Measurements from ENCODE around the gene HINT2.

HINT2 gene

GRCh38 chr9:35774907-35775635 lies 39.8 kb downstream of the HINT2 start:
- DNase-seq (ENCODE audit: low read depth), result no peak

- no peak for DNase-seq (ENCODE audit: low read depth)
These were observed 42.9 kb downstream of the HINT2 start for GRCh38 chr9:35771943-35772342.

- DNase-seq (ENCODE audit: low read depth), result no peak
These were observed 43.3 kb downstream of the HINT2 start for GRCh38 chr9:35771534-35771933.

GRCh38 chr9:35771075-35771433 lies 43.8 kb downstream of the HINT2 start:
- DNase-seq (ENCODE audit: low read depth), result no peak

GRCh38 chr9:35769763-35770162 lies 45.1 kb downstream of the HINT2 start:
- DNase-seq (ENCODE audit: low read depth), result no peak

- no peak for DNase-seq (ENCODE audit: low read depth)
These were observed 47.4 kb downstream of the HINT2 start for GRCh38 chr9:35767458-35767857.

- no peak for DNase-seq (ENCODE audit: low read depth)
These were observed 47.8 kb downstream of the HINT2 start for GRCh38 chr9:35766997-35767396.

GRCh38 chr9:35763803-35764202 lies 51.0 kb downstream of the HINT2 start:
- no peak for DNase-seq (ENCODE audit: low read depth)

GRCh38 chr9:35763181-35763580 lies 51.7 kb downstream of the HINT2 start:
- no peak for DNase-seq (ENCODE audit: low read depth)
